Measurements from ENCODE around the gene LUZP2. TPM values are rescaled to one million over a fixed set of nuclear protein-coding genes. Genes with fewer than 3 reads are reported as not detected.
A peak's percentile ranks its signal among the peaks of the same experiment; 100 is the strongest.

Gene LUZP2
- polyA plus RNA-seq, 1 donor from 2014 or later = 15.5 TPM

GRCh38 chr11:24679821-24680351 is 183.0 kb downstream of the LUZP2 start:
- H3K4me2 ChIP-seq (ENCODE audit: low read length) = no peak overlapping the region

GRCh38 chr11:24683583-24683982 is 186.7 kb downstream of the LUZP2 start:
- Histone ChIP-seq H4K20me1 (ENCODE audit: insufficient read depth) (no peaks in the 10 kb centered on the region), H3K27ac (ENCODE audit: low read length) (no peak overlapping the region), H3K4me3 (ENCODE audit: low read length) (no peak overlapping the region), H3K9me3 (ENCODE audit: low read length) (no peaks in the 10 kb centered on the region), H3K27me3 (ENCODE audit: insufficient read depth, low read depth, low read length) (no peaks in the 10 kb centered on the region), H3K4me2 (ENCODE audit: low read length) (no peak overlapping the region), H3F3A (ENCODE audit: insufficient read depth, low read length, poor library complexity, severe bottlenecking) (no peaks in the 10 kb centered on the region), H2AFZ (ENCODE audit: low read depth, low read length) (no peak overlapping the region), H3K36me3 (ENCODE audit: insufficient read depth, low read length) (no peaks in the 10 kb centered on the region), H3K79me2 (replicated peaks; ENCODE audit: insufficient read depth, low read length) (no peaks in the 10 kb centered on the region), H3K9me2 (ENCODE audit: insufficient read depth, low read length) (no peaks in the 10 kb centered on the region), H3K9ac (ENCODE audit: low read length) (no peak overlapping the region)
- TF ChIP-seq POLR2AphosphoS5 (IDR thresholded peaks at IDR 0.05) (no peak), EP300 (conservative IDR thresholded peaks at IDR 0.05; ENCODE audit: poor library complexity, severe bottlenecking) (no peak), EZH2 (IDR thresholded peaks at IDR 0.05; ENCODE audit: borderline replicate concordance, insufficient read depth, low read length, poor library complexity, severe bottlenecking) (no peak), TAF1 (IDR thresholded peaks at IDR 0.05; ENCODE audit: low read depth) (no peak), RAD21 (conservative IDR thresholded peaks at IDR 0.05) (no peak), CTCF (IDR thresholded peaks at IDR 0.05; ENCODE audit: poor library complexity, severe bottlenecking) (no peak), MXI1 (conservative IDR thresholded peaks at IDR 0.05; ENCODE audit: poor library complexity, severe bottlenecking) (no peak), SMC3 (conservative IDR thresholded peaks at IDR 0.05; ENCODE audit: poor library complexity) (no peak)
- TF ChIP-seq, protein P1, sequence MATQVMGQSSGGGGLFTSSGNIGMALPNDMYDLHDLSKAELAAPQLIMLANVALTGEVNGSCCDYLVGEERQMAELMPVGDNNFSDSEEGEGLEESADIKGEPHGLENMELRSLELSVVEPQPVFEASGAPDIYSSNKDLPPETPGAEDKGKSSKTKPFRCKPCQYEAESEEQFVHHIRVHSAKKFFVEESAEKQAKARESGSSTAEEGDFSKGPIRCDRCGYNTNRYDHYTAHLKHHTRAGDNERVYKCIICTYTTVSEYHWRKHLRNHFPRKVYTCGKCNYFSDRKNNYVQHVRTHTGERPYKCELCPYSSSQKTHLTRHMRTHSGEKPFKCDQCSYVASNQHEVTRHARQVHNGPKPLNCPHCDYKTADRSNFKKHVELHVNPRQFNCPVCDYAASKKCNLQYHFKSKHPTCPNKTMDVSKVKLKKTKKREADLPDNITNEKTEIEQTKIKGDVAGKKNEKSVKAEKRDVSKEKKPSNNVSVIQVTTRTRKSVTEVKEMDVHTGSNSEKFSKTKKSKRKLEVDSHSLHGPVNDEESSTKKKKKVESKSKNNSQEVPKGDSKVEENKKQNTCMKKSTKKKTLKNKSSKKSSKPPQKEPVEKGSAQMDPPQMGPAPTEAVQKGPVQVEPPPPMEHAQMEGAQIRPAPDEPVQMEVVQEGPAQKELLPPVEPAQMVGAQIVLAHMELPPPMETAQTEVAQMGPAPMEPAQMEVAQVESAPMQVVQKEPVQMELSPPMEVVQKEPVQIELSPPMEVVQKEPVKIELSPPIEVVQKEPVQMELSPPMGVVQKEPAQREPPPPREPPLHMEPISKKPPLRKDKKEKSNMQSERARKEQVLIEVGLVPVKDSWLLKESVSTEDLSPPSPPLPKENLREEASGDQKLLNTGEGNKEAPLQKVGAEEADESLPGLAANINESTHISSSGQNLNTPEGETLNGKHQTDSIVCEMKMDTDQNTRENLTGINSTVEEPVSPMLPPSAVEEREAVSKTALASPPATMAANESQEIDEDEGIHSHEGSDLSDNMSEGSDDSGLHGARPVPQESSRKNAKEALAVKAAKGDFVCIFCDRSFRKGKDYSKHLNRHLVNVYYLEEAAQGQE (IDR thresholded peaks at IDR 0.05; ENCODE audit: borderline replicate concordance) = no peak

More at GRCh38 chr11:24679821-24680351, 183.0 kb downstream of the LUZP2 start:
- H3K27ac ChIP-seq (ENCODE audit: low read length) = no peak overlapping the region
- H3K9me3 ChIP-seq (ENCODE audit: low read length) = no peaks in the 10 kb centered on the region
- H3K36me3 ChIP-seq (ENCODE audit: insufficient read depth, low read length) = no peaks in the 10 kb centered on the region
- H3F3A ChIP-seq (ENCODE audit: insufficient read depth, low read length, poor library complexity, severe bottlenecking) = no peaks in the 10 kb centered on the region
- H2AFZ ChIP-seq (ENCODE audit: low read depth, low read length) = no peak overlapping the region
- no peaks in the 10 kb centered on the region for H3K9me2 ChIP-seq (ENCODE audit: insufficient read depth, low read length)
- no peaks in the 10 kb centered on the region for H3K27me3 ChIP-seq (ENCODE audit: insufficient read depth, low read depth, low read length)
- no peak overlapping the region for H3K4me3 ChIP-seq (ENCODE audit: low read length)
- H4K20me1 ChIP-seq (ENCODE audit: insufficient read depth) = no peaks in the 10 kb centered on the region
- TF ChIP-seq, protein P1 (IDR thresholded peaks at IDR 0.05; ENCODE audit: borderline replicate concordance) = peak; percentile 77
- TF ChIP-seq POLR2AphosphoS5 (IDR thresholded peaks at IDR 0.05) (no peak), TAF1 (IDR thresholded peaks at IDR 0.05; ENCODE audit: low read depth) (no peak)
- no peak overlapping the region for H3K9ac ChIP-seq (ENCODE audit: low read length)
- H3K79me2 ChIP-seq (replicated peaks; ENCODE audit: insufficient read depth, low read length) = no peaks in the 10 kb centered on the region

Measured in neural cell (in vitro differentiated cells).